Ishikawa (cell line): Measurements from ENCODE around the gene POLR1B.

Experiments
- CEBPB ChIP-seq: IDR thresholded peaks from 2 replicates; pipeline ENCODE4 v1.6.1; 2012
- CREB1 ChIP-seq: IDR thresholded peaks from 2 replicates; pipeline ENCODE4 v1.6.1; 2012; ENCODE audit warnings: low read depth
- EGR1 ChIP-seq: IDR thresholded peaks from 2 replicates; pipeline ENCODE4 v1.6.1; 2012
- EP300 ChIP-seq: IDR thresholded peaks from 2 replicates; pipeline ENCODE4 v1.6.1; 2012; ENCODE audit warnings: borderline replicate concordance
- FOXM1 ChIP-seq: IDR thresholded peaks from 2 replicates; pipeline ENCODE4 v1.6.1; 2012; ENCODE audit warnings: low read depth, borderline replicate concordance
- MAX ChIP-seq: IDR thresholded peaks from 2 replicates; pipeline ENCODE4 v1.6.1; 2012
- NFIC ChIP-seq: IDR thresholded peaks from 2 replicates; pipeline ENCODE4 v1.6.1; 2012
- RAD21 ChIP-seq: IDR thresholded peaks from 2 replicates; pipeline ENCODE4 v1.6.1; 2012; ENCODE audit warnings: low read depth
- REST ChIP-seq: IDR thresholded peaks from 2 replicates; pipeline ENCODE4 v1.6.1; 2012; ENCODE audit warnings: low read depth, mild to moderate bottlenecking
- TAF1 ChIP-seq: IDR thresholded peaks from 2 replicates; pipeline ENCODE4 v1.6.1; 2012; ENCODE audit warnings: low read depth, mild to moderate bottlenecking
- TCF12 ChIP-seq: IDR thresholded peaks from 2 replicates; pipeline ENCODE4 v1.6.1; 2012; ENCODE audit warnings: low read depth
- TEAD4 ChIP-seq: IDR thresholded peaks from 2 replicates; pipeline ENCODE4 v1.6.1; 2012
- USF1 ChIP-seq: IDR thresholded peaks from 2 replicates; pipeline ENCODE4 v1.6.1; 2012
- YY1 ChIP-seq: IDR thresholded peaks from 2 replicates; pipeline ENCODE4 v1.6.1; 2012; ENCODE audit warnings: low read depth
- ZBTB7A ChIP-seq: IDR thresholded peaks from 2 replicates; pipeline ENCODE4 v1.6.1; 2012; ENCODE audit warnings: low read depth

POLR1B gene

DNA sequence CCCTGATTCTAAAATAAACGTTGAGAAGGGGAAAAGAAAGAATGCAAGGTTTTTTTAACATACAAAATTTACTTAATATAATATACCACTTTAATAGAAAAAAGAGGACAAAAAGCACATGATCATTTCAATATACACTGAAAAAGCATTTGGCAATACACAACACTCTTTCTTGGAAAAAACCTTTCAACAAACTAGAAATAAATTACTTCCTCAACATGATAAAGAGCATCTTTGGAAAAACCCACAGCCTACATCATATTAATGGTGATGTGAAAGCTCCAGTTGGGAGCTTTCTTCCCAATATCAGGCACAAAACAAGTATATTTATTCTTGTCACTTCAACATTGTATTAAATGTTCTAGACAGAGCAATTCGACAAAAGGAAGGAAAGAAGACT lies 3.0 kb upstream of the POLR1B start:
- no peak for TF ChIP-seq TAF1
- TF ChIP-seq MAX = no peak
- no peak for TF ChIP-seq CREB1
- TF ChIP-seq ZBTB7A = no peak
- TF ChIP-seq REST = no peak
- no peak for TF ChIP-seq YY1
- TF ChIP-seq USF1 = no peak
- TF ChIP-seq RAD21 = no peak
- TF ChIP-seq FOXM1 = no peak
- no peak for TF ChIP-seq EGR1
- no peak for TF ChIP-seq NFIC
- TF ChIP-seq TCF12 = no peak
- TF ChIP-seq EP300 = no peak
- TF ChIP-seq CEBPB = no peak
- TF ChIP-seq TEAD4 = no peak

DNA sequence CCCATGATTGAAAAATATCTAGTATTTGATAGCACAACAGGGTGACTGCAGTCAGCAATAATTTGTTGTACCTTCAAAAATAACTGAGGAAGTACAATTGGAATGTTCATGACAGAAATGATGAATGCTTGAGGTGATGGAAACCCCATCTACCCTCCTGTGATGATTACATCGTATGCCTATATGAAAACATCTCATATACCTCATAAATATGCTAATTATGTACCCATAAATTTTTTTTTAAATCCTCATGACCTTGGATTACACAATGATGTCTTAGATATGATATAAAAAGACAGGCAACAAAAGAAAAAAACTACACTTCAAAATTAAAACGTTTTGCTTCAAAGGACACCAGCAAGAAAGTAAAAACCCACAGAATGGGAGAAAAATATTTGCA lies 1.4 kb upstream of the POLR1B start:
- TF ChIP-seq MAX (no peak), RAD21 (no peak), YY1 (no peak), NFIC (no peak), TAF1 (no peak), CEBPB (no peak), ZBTB7A (no peak), TCF12 (no peak), USF1 (no peak), REST (no peak), TEAD4 (no peak)

GRCh38 chr2:112541315-112542122 lies 746 bp upstream of the POLR1B start:
- 0 out of 2 replicates have a peak, but pooled peaks have one; percentile 8 for TF ChIP-seq TEAD4
- 0 out of 2 replicates have a peak, but pooled peaks have one; percentile 28 for TF ChIP-seq ZBTB7A
- TF ChIP-seq RAD21 = no peak
- no peak for TF ChIP-seq NFIC
- TF ChIP-seq USF1 = no peak
- TF ChIP-seq EP300 = no peak
- TF ChIP-seq EGR1 = no peak
- no peak for TF ChIP-seq CEBPB
- no peak for TF ChIP-seq TCF12
- no peak; the same call in 1 of the 2 replicates for TF ChIP-seq FOXM1
- TF ChIP-seq REST = no peak
- no peak for TF ChIP-seq CREB1

- TF ChIP-seq USF1 (no peak), RAD21 (no peak), CREB1 (no peak), MAX (no peak), FOXM1 (no peak), YY1 (no peak), REST (no peak)
Observed at GRCh38 chr2:112542984-112543661, 858 bp downstream of the POLR1B start.
